SK-N-SH (cell line): ENCODE results near the gene ADCY7. TPM values are rescaled to one million over a fixed set of nuclear protein-coding genes. Genes with fewer than 3 reads are reported as not detected.

ENCODE experiments used
- CTCF ChIA-PET: fragments of 300-600, 350-600 bp; formaldehyde crosslinking; extraction: SDS; loops from one replicate; lab custom pipeline; 2021; lab: Yijun Ruan, JAX
- POLR2A ChIA-PET: fragments of 350-600 bp; sonication (Branson Sonifier 250); formaldehyde crosslinking; extraction: SDS; loops from one replicate; lab custom pipeline; 2020; ENCODE audit warnings: antibody characterized with exemption, inconsistent platforms; lab: Yijun Ruan, JAX
- DNase-seq: peaks from one replicate; pipeline ENCODE4 v3.0.0; 2012
- H2AFZ ChIP-seq: fragments of 200-600 bp; sonication (generic); 2 replicates; pipeline ENCODE4 v1.8.1; 2016; ENCODE audit warnings: antibody characterized with exemption, mild to moderate bottlenecking, low read depth
- H3F3A ChIP-seq: fragments of 200-600 bp; sonication (generic); replicated peaks from 2 replicates; pipeline ENCODE3; 2016; ENCODE audit warnings: antibody characterized with exemption, mild to moderate bottlenecking; ENCODE audit not compliant: insufficient read depth
- H3K27ac ChIP-seq, 2 experiments: fragments of 200-500 bp in 1 of 2; fragments of 200-600 bp in 1 of 2; sonication (Bioruptor generic) in 1 of 2; sonication (generic), shearing (Covaris generic) in 1 of 2; 2 replicates each; pipeline versions ENCODE4 v1.5.1 to v1.6.1; 2014 to 2016; ENCODE audit warnings: low read depth in 2 of 2, inconsistent platforms in 1 of 2, low read length in 1 of 2, mild to moderate bottlenecking in 1 of 2, mixed read lengths in 1 of 2
- H3K27me3 ChIP-seq: fragments of 200-600 bp; sonication (generic), shearing (Covaris generic); 2 replicates; pipeline ENCODE4 v1.6.1; 2016; ENCODE audit warnings: mixed run types; ENCODE audit not compliant: insufficient read depth
- H3K36me3 ChIP-seq, 2 experiments: fragments of 200-500 bp in 1 of 2; fragments of 200-600 bp in 1 of 2; sonication (Bioruptor generic) in 1 of 2; sonication (generic) in 1 of 2; replicated peaks in 1 of 2; 2 replicates each; pipeline versions ENCODE3 to v1.5.1; 2014 to 2016; ENCODE audit warnings: low read length in 1 of 2, mild to moderate bottlenecking in 1 of 2; ENCODE audit not compliant: insufficient read depth in 2 of 2, control insufficient read depth in 1 of 2
- H3K4me1 ChIP-seq, 2 experiments: fragments of 200-500 bp in 1 of 2; fragments of 200-600 bp in 1 of 2; sonication (Bioruptor generic) in 1 of 2; sonication (generic), shearing (Covaris generic) in 1 of 2; 2 replicates each; pipeline versions ENCODE4 v1.5.1 to v1.6.1; 2014 to 2016; ENCODE audit warnings: low read depth in 1 of 2, low read length in 1 of 2, mixed run types in 1 of 2; ENCODE audit not compliant: insufficient read depth in 2 of 2, control insufficient read depth in 1 of 2
- H3K4me2 ChIP-seq: fragments of 200-600 bp; sonication (generic), shearing (Covaris generic); 2 replicates; pipeline ENCODE4 v1.6.1; 2017; ENCODE audit warnings: mixed run types
- H3K4me3 ChIP-seq, 2 experiments: fragments of 200-500 bp in 1 of 2; fragments of 200-600 bp in 1 of 2; sonication (Bioruptor generic) in 1 of 2; sonication (generic), shearing (Covaris generic) in 1 of 2; 2 replicates each; pipeline versions ENCODE4 v1.5.1 to v1.8.1; 2014 to 2016; ENCODE audit warnings: low read depth in 2 of 2, inconsistent platforms in 1 of 2, low read length in 1 of 2, mild to moderate bottlenecking in 1 of 2, mixed read lengths in 1 of 2, moderate library complexity in 1 of 2
- H3K79me2 ChIP-seq: fragments of 200-600 bp; sonication (generic); 2 replicates; pipeline ENCODE4 v1.8.1; 2017; ENCODE audit warnings: mild to moderate bottlenecking; ENCODE audit not compliant: insufficient read depth
- H3K9ac ChIP-seq: fragments of 200-600 bp; sonication (generic); 2 replicates; pipeline ENCODE4 v1.6.1; 2017; ENCODE audit warnings: mixed run types
- H3K9me2 ChIP-seq: fragments of 200-600 bp; sonication (generic); 2 replicates; pipeline ENCODE4 v1.6.1; 2017; ENCODE audit warnings: mixed run types
- H3K9me3 ChIP-seq: fragments of 200-600 bp; sonication (generic); 2 replicates; pipeline ENCODE4 v1.6.1; 2017; ENCODE audit warnings: mixed run types, mild to moderate bottlenecking, moderate library complexity
- H4K20me1 ChIP-seq: fragments of 200-600 bp; sonication (generic); 2 replicates; pipeline ENCODE4 v1.6.1; 2017; ENCODE audit warnings: mild to moderate bottlenecking, mixed run types; ENCODE audit not compliant: insufficient read depth
- CTCF ChIP-seq: fragments of 200-600 bp; sonication (generic); IDR thresholded peaks from 2 replicates; pipeline ENCODE4 v1.6.1; 2017; ENCODE audit warnings: antibody characterized with exemption, mild to moderate bottlenecking, moderate library complexity
- EP300 ChIP-seq, 2 experiments: IDR thresholded peaks; 2 replicates each; pipeline versions ENCODE4 v1.4.0 to v1.6.1; 2012; ENCODE audit warnings: borderline replicate concordance in 1 of 2, low read depth in 1 of 2, low read length in 1 of 2
- EZH2phosphoT487 ChIP-seq: fragments of 200-600 bp; sonication (generic); IDR thresholded peaks from 2 replicates; pipeline ENCODE4 v1.6.1; 2017; ENCODE audit warnings: low read depth, mixed run types, mild to moderate bottlenecking, antibody characterized with exemption, moderate library complexity, borderline replicate concordance
- FOXJ3 ChIP-seq: sonication (generic); formaldehyde crosslinking; IDR thresholded peaks from 2 replicates; pipeline ENCODE4 v1.5.1; 2020; ENCODE audit warnings: mild to moderate bottlenecking, missing genetic modification reagents
- FOXM1 ChIP-seq: IDR thresholded peaks from 2 replicates; pipeline ENCODE4 v1.4.0; 2012; ENCODE audit warnings: low read depth, mild to moderate bottlenecking
- GABPA ChIP-seq: IDR thresholded peaks from 2 replicates; pipeline ENCODE4 v1.4.0; 2012; ENCODE audit warnings: low read depth, mild to moderate bottlenecking
- GATA2 ChIP-seq: sonication (generic); formaldehyde crosslinking; IDR thresholded peaks from 2 replicates; pipeline ENCODE4 v1.5.0; 2020; ENCODE audit warnings: mild to moderate bottlenecking, missing genetic modification reagents
- MAX ChIP-seq: IDR thresholded peaks from 2 replicates; pipeline ENCODE4 v1.4.0; 2012; ENCODE audit warnings: low read depth
- MEF2A ChIP-seq: IDR thresholded peaks from 2 replicates; pipeline ENCODE4 v1.4.0; 2012; ENCODE audit warnings: low read depth, borderline replicate concordance
- MXI1 ChIP-seq: IDR thresholded peaks from 2 replicates; pipeline ENCODE4 v1.6.1; 2012; ENCODE audit warnings: mild to moderate bottlenecking, low read depth, low read length, improper control_type of control experiment
- PBX3 ChIP-seq: IDR thresholded peaks from 2 replicates; pipeline ENCODE4; 2012
- POLR2AphosphoS5 ChIP-seq: IDR thresholded peaks from 2 replicates; pipeline ENCODE4 v1.6.1; 2012; ENCODE audit warnings: low read depth, low read length
- RFX5 ChIP-seq: IDR thresholded peaks from 2 replicates; pipeline ENCODE4 v1.6.1; 2012; ENCODE audit warnings: mild to moderate bottlenecking, improper control_type of control experiment, low read length
- RXRA ChIP-seq: IDR thresholded peaks from 2 replicates; pipeline ENCODE4 v1.4.0; 2012; ENCODE audit warnings: low read depth, mild to moderate bottlenecking, borderline replicate concordance
- SMC3 ChIP-seq: IDR thresholded peaks from 2 replicates; pipeline ENCODE4 v1.6.1; 2012; ENCODE audit warnings: low read depth, low read length, improper control_type of control experiment
- TAF1 ChIP-seq: IDR thresholded peaks from 2 replicates; pipeline ENCODE4 v1.6.1; 2012; ENCODE audit warnings: low read depth, mild to moderate bottlenecking, low read length, moderate library complexity, borderline replicate concordance
- TCF12 ChIP-seq: IDR thresholded peaks from 2 replicates; pipeline ENCODE4 v1.4.0; 2012
- TEAD4 ChIP-seq: IDR thresholded peaks from 2 replicates; pipeline ENCODE4 v1.4.0; 2012; ENCODE audit warnings: mild to moderate bottlenecking, borderline replicate concordance; ENCODE audit not compliant: insufficient read depth
- USF1 ChIP-seq: IDR thresholded peaks from 2 replicates; pipeline ENCODE4 v1.4.0; 2012; ENCODE audit warnings: low read depth, borderline replicate concordance
- WGBS: methylation state at CpG from one replicate; pipeline ENCODE4 v1.1.6; 2017; ENCODE audit warnings: low lambda C conversion rate; 5-methylcytosine and 5-hydroxymethylcytosine counted together
- polyA plus RNA-seq, 3 experiments: library from polyadenylated mRNA; depleted of rRNA; stranded (reverse); fragments of >200 nt; gene quantifications; 2 replicates each; pipeline ENCODE4 v1.2.3, GENCODE V29; 2012

The ADCY7 gene
- polyA plus RNA-seq, 1 of the 3 experiments (the other 2 are of a cell fraction) = 14.3 TPM

GRCh38 chr16:50275428-50276325, 9.3 kb downstream of the ADCY7 start:
- CTCF ChIA-PET = interaction anchor here (0.9 kb wide), 1 partner anchor 9 kb away, joined by 3 read pairs; no protein-coding TSS in a partner anchor
- Histone ChIP-seq H3K9me3 (no peaks in the 10 kb centered on the region), H3K79me2 (peaks cover 10% of the 10 kb centered on the region; the same call in 1 of the 2 replicates), H3K4me2 (no peak overlapping the region), H3K27me3 (no peaks in the 10 kb centered on the region), H3K9ac (no peak overlapping the region), H3F3A (peaks cover 4% of the 10 kb centered on the region), H3K4me1 (peaks cover 0 to 15% of the 10 kb centered on the region in 2 experiments; a peak in 1 of 4 replicates), H4K20me1 (peaks cover 3% of the 10 kb centered on the region; the same call in 1 of the 2 replicates), H3K9me2 (no peaks in the 10 kb centered on the region), H2AFZ (no peak overlapping the region), H3K27ac (no peak overlapping the region), H3K36me3 (no peaks in the 10 kb centered on the region), H3K4me3 (no peak overlapping the region)
- POLR2A ChIA-PET = no interaction called here
- WGBS = 84% methylated on average over 6 of the region's 12 CpGs
- TF ChIP-seq FOXJ3 (CRISPR knock-in tag) = no peak
- TF ChIP-seq USF1 = no peak
- no peak for TF ChIP-seq PBX3
- no peak for TF ChIP-seq TAF1
- TF ChIP-seq SMC3 = no peak
- no peak for TF ChIP-seq RXRA
- TF ChIP-seq POLR2AphosphoS5 = no peak
- no peak for TF ChIP-seq MEF2A
- TF ChIP-seq EZH2phosphoT487 = no peak
- TF ChIP-seq EP300 (IDR thresholded peaks at IDR 0.05; ENCODE audit: borderline replicate concordance in 1 of 2, low read depth in 1 of 2, low read length in 1 of 2) = no peak
- no peak for TF ChIP-seq RFX5
- TF ChIP-seq TEAD4 = no peak
- TF ChIP-seq CTCF = no peak
- no peak for TF ChIP-seq TCF12
- no peak for TF ChIP-seq MXI1
- no peak for TF ChIP-seq GABPA
- no peak for TF ChIP-seq FOXM1
- TF ChIP-seq MAX = no peak
- TF ChIP-seq GATA2 (CRISPR knock-in tag) = no peak
- DNase-seq = no peak
